Tibial nerve (tissue), 4 donors: Measurements from ENCODE around the gene RPTN. TPM values are rescaled to one million over a fixed set of nuclear protein-coding genes. Genes with fewer than 3 reads are reported as not detected.
A peak's percentile ranks its signal among the peaks of the same experiment; 100 is the strongest.

Source experiments
- DNase-seq, 2 donors: peaks; one replicate each; pipeline ENCODE4 v3.0.0-alpha.2; 2019; ENCODE audit warnings: low spot score in 2 of 2
- H3K27ac ChIP-seq, 4 donors: fragments of 200-600 bp; sonication (generic) in 3 of 4; one replicate each; pipeline ENCODE4 v1.5.1; 2017 to 2019; ENCODE audit warnings: mild to moderate bottlenecking in 1 of 4
- H3K27me3 ChIP-seq, 2 donors: fragments of 200-600 bp; sonication (generic) in 1 of 2; one replicate each; pipeline versions ENCODE4 v1.5.1 to v1.6.0; 2017 to 2019
- H3K36me3 ChIP-seq, 3 donors: fragments of 200-600 bp; sonication (generic); one replicate each; pipeline ENCODE4 v1.5.1; 2018 to 2019
- H3K4me1 ChIP-seq, 4 donors: fragments of 200-600 bp; sonication (generic) in 3 of 4; one replicate each; pipeline ENCODE4 v1.5.1; 2017 to 2019
- H3K4me3 ChIP-seq, 4 donors: fragments of 200-600 bp; sonication (generic) in 3 of 4; one replicate each; pipeline ENCODE4 v1.5.1; 2017 to 2019; ENCODE audit warnings: mild to moderate bottlenecking in 1 of 4, moderate library complexity in 1 of 4
- H3K9me3 ChIP-seq, 4 donors: fragments of 200-600 bp; sonication (generic) in 3 of 4; one replicate each; pipeline ENCODE4 v1.5.1; 2017 to 2019
- CTCF ChIP-seq, 5 experiments: fragments of 200-600 bp in 3 of 5; fragments of 450-650 bp in 2 of 5; sonication (generic) in 3 of 5; IDR thresholded peaks; one replicate each; pipeline ENCODE4 v1.5.1; 2016 to 2019; ENCODE audit warnings: antibody characterized with exemption in 5 of 5, mild to moderate bottlenecking in 3 of 5, moderate library complexity in 2 of 5
- EP300 ChIP-seq, 2 donors: sonication (generic); formaldehyde crosslinking; IDR thresholded peaks; one replicate each; pipeline ENCODE4 v1.6.1; 2017; ENCODE audit warnings: antibody characterized with exemption in 2 of 2, mild to moderate bottlenecking in 1 of 2
- POLR2A ChIP-seq, 2 donors: fragments of 450-650 bp; IDR thresholded peaks; one replicate each; pipeline ENCODE4 v1.6.1; 2017; ENCODE audit warnings: antibody characterized with exemption in 2 of 2, mild to moderate bottlenecking in 2 of 2, moderate library complexity in 2 of 2
- WGBS, 2 donors: methylation state at CpG; one replicate each; pipeline ENCODE4 v1.1.5; 2018; 5-methylcytosine and 5-hydroxymethylcytosine counted together
- total RNA-seq, 4 donors: library from RNA; depleted of rRNA; stranded (reverse); fragments of >200 nt; gene quantifications; one replicate each; pipeline ENCODE4 v1.1.0, GENCODE V29; 2016

RPTN gene
- total RNA-seq, 4 donors from 2014 or later = not detected

- Histone ChIP-seq H3K4me1 (peaks cover 0 to 24% (median 0%) of the 10 kb centered on the region in 4 donors), H3K9me3 (peaks cover 0 to 8% (median 0%) of the 10 kb centered on the region in 4 donors), H3K36me3 (no peaks in the 10 kb centered on the region), H3K27me3 (no peaks in the 10 kb centered on the region), H3K27ac (peak overlapping the region in 1 of 4 donors; percentile 6), H3K4me3 (no peak overlapping the region)
- DNase-seq = no peak
- WGBS, 2 donors = 36 to 40% methylated on average over 2 of the region's 2 CpGs
- TF ChIP-seq CTCF (IDR thresholded peaks at IDR 0.05) (no peak), POLR2A (IDR thresholded peaks at IDR 0.05) (no peak), EP300 (IDR thresholded peaks at IDR 0.05) (no peak)
These were observed 31.6 kb upstream of the RPTN start for GRCh38 chr1:152190589-152190988.

- Histone ChIP-seq H3K9me3 (peaks cover 0 to 8% (median 0%) of the 10 kb centered on the region in 4 donors), H3K36me3 (no peaks in the 10 kb centered on the region), H3K4me1 (peaks cover 0 to 24% (median 0%) of the 10 kb centered on the region in 4 donors), H3K27ac (peak overlapping the region in 2 of 4 donors; percentile 69 to 85), H3K4me3 (peak overlapping the region; percentile 46 to 60 (median 50)), H3K27me3 (no peaks in the 10 kb centered on the region)
- peak; percentile 48 to 69 for DNase-seq
- WGBS, 2 donors = 20 to 23% methylated on average over 9 of the region's 9 CpGs
- TF ChIP-seq EP300 (IDR thresholded peaks at IDR 0.05) = no peak
- TF ChIP-seq CTCF (IDR thresholded peaks at IDR 0.05) = peak; percentile 51 to 76 (median 61)
These were observed 30.8 kb upstream of the RPTN start for GRCh38 chr1:152189657-152190442.

GRCh38 chr1:152188673-152189591 is 29.9 kb upstream of the RPTN start:
- H3K4me1 ChIP-seq = peaks cover 0 to 24% (median 0%) of the 10 kb centered on the region in 4 donors
- DNase-seq = peak; percentile 40 to 72
- H3K9me3 ChIP-seq = peaks cover 0 to 2% (median 0%) of the 10 kb centered on the region in 4 donors
- H3K4me3 ChIP-seq = peak overlapping the region; percentile 46 to 60 (median 50)
- H3K27ac ChIP-seq = peak overlapping the region; percentile 53 to 85 (median 74)
- H3K27me3 ChIP-seq = no peaks in the 10 kb centered on the region
- TF ChIP-seq EP300 (IDR thresholded peaks at IDR 0.05) = peak in 1 of 2 donors; percentile 11
- TF ChIP-seq CTCF (IDR thresholded peaks at IDR 0.05) = peak; percentile 72 to 84 (median 78)
- TF ChIP-seq POLR2A (IDR thresholded peaks at IDR 0.05) = no peak
- no peaks in the 10 kb centered on the region for H3K36me3 ChIP-seq
- WGBS, 2 donors = 26 to 28% methylated on average over 37 to 57 of the region's 62 CpGs

- WGBS, 2 donors = 82 to 85% methylated on average over 5 of the region's 5 CpGs
- no peaks in the 10 kb centered on the region for H3K36me3 ChIP-seq
- H3K4me3 ChIP-seq = no peak overlapping the region
- no peak overlapping the region for H3K27ac ChIP-seq
- no peaks in the 10 kb centered on the region for H3K9me3 ChIP-seq
- DNase-seq = no peak
- TF ChIP-seq EP300 (IDR thresholded peaks at IDR 0.05) (no peak), CTCF (IDR thresholded peaks at IDR 0.05) (no peak), POLR2A (IDR thresholded peaks at IDR 0.05) (no peak)
- peaks cover 0 to 24% (median 0%) of the 10 kb centered on the region in 4 donors for H3K4me1 ChIP-seq
- no peaks in the 10 kb centered on the region for H3K27me3 ChIP-seq
These were observed 27.7 kb upstream of the RPTN start for GRCh38 chr1:152186556-152187285.
